Measurements from ENCODE around the gene SLC39A7. TPM values are rescaled to one million over a fixed set of nuclear protein-coding genes. Genes with fewer than 3 reads are reported as not detected.

The SLC39A7 gene
- polyA plus RNA-seq, 1 experiment = 129 TPM

- no peak overlapping the region for H3K27ac ChIP-seq (ENCODE audit: low read depth, low read length)
- peaks cover 3% of the 10 kb centered on the region for H3K27me3 ChIP-seq (ENCODE audit: control insufficient read depth, insufficient read depth, low read length)
- POLR2A ChIA-PET = no interaction called here
- TF ChIP-seq, protein P1, sequence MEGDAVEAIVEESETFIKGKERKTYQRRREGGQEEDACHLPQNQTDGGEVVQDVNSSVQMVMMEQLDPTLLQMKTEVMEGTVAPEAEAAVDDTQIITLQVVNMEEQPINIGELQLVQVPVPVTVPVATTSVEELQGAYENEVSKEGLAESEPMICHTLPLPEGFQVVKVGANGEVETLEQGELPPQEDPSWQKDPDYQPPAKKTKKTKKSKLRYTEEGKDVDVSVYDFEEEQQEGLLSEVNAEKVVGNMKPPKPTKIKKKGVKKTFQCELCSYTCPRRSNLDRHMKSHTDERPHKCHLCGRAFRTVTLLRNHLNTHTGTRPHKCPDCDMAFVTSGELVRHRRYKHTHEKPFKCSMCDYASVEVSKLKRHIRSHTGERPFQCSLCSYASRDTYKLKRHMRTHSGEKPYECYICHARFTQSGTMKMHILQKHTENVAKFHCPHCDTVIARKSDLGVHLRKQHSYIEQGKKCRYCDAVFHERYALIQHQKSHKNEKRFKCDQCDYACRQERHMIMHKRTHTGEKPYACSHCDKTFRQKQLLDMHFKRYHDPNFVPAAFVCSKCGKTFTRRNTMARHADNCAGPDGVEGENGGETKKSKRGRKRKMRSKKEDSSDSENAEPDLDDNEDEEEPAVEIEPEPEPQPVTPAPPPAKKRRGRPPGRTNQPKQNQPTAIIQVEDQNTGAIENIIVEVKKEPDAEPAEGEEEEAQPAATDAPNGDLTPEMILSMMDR (IDR thresholded peaks at IDR 0.05; ENCODE audit: low read depth, low read length) = no peak
- CTCF ChIA-PET = interaction anchor here (0.7 to 1.1 kb wide), 3 partner anchors 10 to 84 kb away, joined by 3 read pairs; no protein-coding TSS in a partner anchor
- no peaks in the 10 kb centered on the region for H3K9me3 ChIP-seq (ENCODE audit: control insufficient read depth, insufficient read depth, low read length)
- DNase-seq (ENCODE audit: low read depth, low spot score) = no peak
- no peak overlapping the region for H3K4me3 ChIP-seq (ENCODE audit: low read depth, low read length)
Measured at GRCh38 chr6:33164176-33164575, 36.5 kb upstream of the SLC39A7 start.

GRCh38 chr6:33164665-33165373, 35.8 kb upstream of the SLC39A7 start:
- Histone ChIP-seq H3K27ac (ENCODE audit: low read depth, low read length) (no peak overlapping the region), H3K27me3 (ENCODE audit: control insufficient read depth, insufficient read depth, low read length) (peaks cover 3% of the 10 kb centered on the region), H3K9me3 (ENCODE audit: control insufficient read depth, insufficient read depth, low read length) (no peaks in the 10 kb centered on the region), H3K4me3 (ENCODE audit: low read depth, low read length) (no peak overlapping the region)
- ChIA-PET POLR2A (interaction anchor here (0.6 kb wide), 1 partner anchor 59 kb away, joined by 8 read pairs; no protein-coding TSS in a partner anchor), CTCF (interaction anchor here (0.7 to 1.1 kb wide), 3 partner anchors 9 to 83 kb away, joined by 3 read pairs; no protein-coding TSS in a partner anchor)
- DNase-seq (ENCODE audit: low read depth, low spot score) = no peak
- TF ChIP-seq, protein P1 (IDR thresholded peaks at IDR 0.05; ENCODE audit: low read depth, low read length) = no peak

GRCh38 chr6:33165581-33166258, 34.9 kb upstream of the SLC39A7 start:
- TF ChIP-seq, protein P1 (IDR thresholded peaks at IDR 0.05; ENCODE audit: low read depth, low read length) = no peak
- ChIA-PET POLR2A (no interaction called here), CTCF (interaction anchor here (1.1 kb wide), 1 partner anchor 82 kb away, joined by 3 read pairs; no protein-coding TSS in a partner anchor)
- Histone ChIP-seq H3K27ac (ENCODE audit: low read depth, low read length) (no peak overlapping the region), H3K4me3 (ENCODE audit: low read depth, low read length) (no peak overlapping the region), H3K9me3 (ENCODE audit: control insufficient read depth, insufficient read depth, low read length) (no peaks in the 10 kb centered on the region; the same call in 1 of the 2 replicates), H3K27me3 (ENCODE audit: control insufficient read depth, insufficient read depth, low read length) (peaks cover 3% of the 10 kb centered on the region)
- no peak for DNase-seq (ENCODE audit: low read depth, low spot score)

DNA sequence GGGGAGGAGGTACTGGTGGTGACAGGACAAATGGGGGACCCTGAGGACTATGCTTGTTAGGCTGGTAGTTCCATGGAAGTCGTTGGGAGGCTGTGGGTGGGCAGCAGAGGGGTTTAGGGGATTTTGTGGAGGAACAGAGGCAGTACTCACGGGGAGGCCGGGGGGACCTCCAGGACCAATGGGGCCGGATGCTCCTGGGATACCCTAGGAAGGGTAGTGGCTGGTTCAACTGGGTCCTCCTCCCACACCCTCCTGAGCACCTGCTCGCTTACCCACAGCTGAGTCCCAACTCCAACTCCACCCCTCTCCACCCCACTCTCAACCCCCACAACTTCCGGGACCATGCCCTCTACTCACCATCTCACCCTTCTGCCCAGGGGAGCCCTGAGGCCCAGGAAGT, 34.3 kb upstream of the SLC39A7 start:
- Histone ChIP-seq H3K27me3 (ENCODE audit: control insufficient read depth, insufficient read depth, low read length) (peaks cover 3% of the 10 kb centered on the region), H3K27ac (ENCODE audit: low read depth, low read length) (no peak overlapping the region), H3K4me3 (ENCODE audit: low read depth, low read length) (no peak overlapping the region), H3K9me3 (ENCODE audit: control insufficient read depth, insufficient read depth, low read length) (no peaks in the 10 kb centered on the region; the same call in 1 of the 2 replicates)
- POLR2A ChIA-PET = no interaction called here
- CTCF ChIA-PET = no interaction called here
- TF ChIP-seq, protein P1 (IDR thresholded peaks at IDR 0.05; ENCODE audit: low read depth, low read length) = no peak
- no peak for DNase-seq (ENCODE audit: low read depth, low spot score)

DNA sequence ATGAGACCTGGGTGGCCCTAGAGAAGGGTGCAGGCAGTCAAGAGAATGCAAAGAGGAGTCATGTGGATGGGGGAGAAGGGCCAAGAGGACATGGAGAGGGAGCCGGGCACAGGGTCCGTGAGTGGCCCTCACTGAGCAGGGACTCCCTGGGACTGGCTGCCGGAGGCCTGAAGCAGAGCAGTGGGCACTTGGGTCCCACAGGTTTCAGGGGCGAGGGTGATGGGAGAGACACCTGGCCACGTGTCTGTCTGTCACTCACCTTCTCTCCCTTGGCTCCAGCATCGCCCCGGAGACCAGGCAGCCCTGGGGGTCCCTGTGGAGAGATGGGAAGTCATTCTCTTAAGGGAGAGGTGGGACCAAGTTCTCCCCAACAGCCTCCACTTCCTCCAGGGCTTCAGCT, 33.9 kb upstream of the SLC39A7 start:
- H3K4me3 ChIP-seq (ENCODE audit: low read depth, low read length) = no peak overlapping the region
- H3K9me3 ChIP-seq (ENCODE audit: control insufficient read depth, insufficient read depth, low read length) = no peaks in the 10 kb centered on the region; the same call in 1 of the 2 replicates
- DNase-seq (ENCODE audit: low read depth, low spot score) = no peak
- TF ChIP-seq, protein P1 (IDR thresholded peaks at IDR 0.05; ENCODE audit: low read depth, low read length) = no peak
- ChIA-PET CTCF (no interaction called here), POLR2A (no interaction called here)
- peaks cover 3% of the 10 kb centered on the region for H3K27me3 ChIP-seq (ENCODE audit: control insufficient read depth, insufficient read depth, low read length)
- no peak overlapping the region for H3K27ac ChIP-seq (ENCODE audit: low read depth, low read length)

Measured in AG04450 (cell line).